GM19452 (cell line): ENCODE results near the gene SND1.
A peak's percentile ranks its signal among the peaks of the same experiment; 100 is the strongest.
"Not testable (repeated sequence)": the region's sequence is repeated elsewhere in the genome, so short reads cannot be mapped to it uniquely, and the experiment has no call there.

Source experiments
- ATAC-seq: cut with Tn5 transposase; IDR thresholded peaks from one replicate; pipeline ENCODE4 v1.9.1; 2021; ENCODE audit not compliant: unreplicated experiment

SND1 gene

GRCh38 chr7:127900732-127901685 is 249.0 kb downstream of the SND1 start:
- ATAC-seq, result no peak

DNA sequence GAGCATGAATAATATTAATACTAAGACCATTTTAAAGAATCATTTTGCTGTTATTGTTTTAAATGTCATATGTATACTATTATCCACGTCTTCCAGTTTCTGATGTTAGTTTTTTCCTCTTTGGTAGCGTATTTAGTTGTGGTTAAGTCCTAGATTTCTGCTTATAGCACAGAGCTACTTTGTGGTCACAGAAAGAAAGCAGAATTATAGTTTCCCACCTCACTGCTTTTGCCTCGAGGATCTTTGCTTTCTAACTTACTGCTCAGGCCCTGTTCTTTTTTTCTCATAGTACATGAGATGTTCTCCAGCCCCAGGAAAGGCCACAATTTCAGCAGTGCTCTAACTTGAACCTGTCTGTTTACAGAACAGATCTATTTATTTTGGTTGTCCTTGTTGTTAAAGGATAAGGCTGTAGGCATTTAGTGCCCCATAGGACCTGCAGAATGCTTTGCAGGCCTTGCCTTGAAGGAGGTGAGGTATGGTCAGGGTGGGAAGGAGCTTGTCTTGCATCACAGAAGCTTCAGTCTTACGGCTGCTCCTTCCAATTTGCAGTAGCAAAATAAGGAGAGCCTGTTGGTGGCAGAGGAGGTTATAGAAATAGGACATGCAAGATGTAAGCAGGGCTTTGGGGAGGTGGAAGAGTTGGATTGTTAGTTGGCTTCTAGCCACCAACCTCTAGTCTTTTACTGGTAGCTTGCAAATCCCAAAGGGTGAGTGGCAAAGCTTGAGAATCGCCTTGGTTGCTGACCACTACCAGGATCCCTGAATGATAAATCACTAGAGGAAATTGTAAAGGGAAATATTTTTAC is 250.1 kb downstream of the SND1 start:
- ATAC-seq, result no peak

DNA sequence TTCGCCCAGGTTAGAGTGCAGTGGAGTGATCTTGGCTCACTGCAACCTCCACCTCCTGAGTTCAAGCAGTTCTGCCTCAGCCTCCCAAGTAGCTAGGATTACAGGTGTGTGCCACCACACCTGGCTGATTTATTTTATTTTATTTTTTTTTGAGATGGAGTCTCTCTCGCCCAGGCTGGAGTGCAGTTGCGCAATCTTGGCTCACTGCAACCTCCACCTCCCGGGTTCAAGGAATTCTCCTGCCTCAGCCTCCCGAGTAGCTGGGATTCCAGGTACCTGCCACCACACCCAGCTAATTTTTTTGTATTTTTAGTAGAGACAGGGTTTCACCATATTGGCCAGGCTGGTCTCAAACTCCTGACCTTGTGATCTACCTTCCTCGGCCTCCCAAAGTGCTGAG is 250.8 kb downstream of the SND1 start:
- not testable (repeated sequence) for ATAC-seq

GRCh38 chr7:127903892-127904669 is 252.1 kb downstream of the SND1 start:
- no peak for ATAC-seq

DNA sequence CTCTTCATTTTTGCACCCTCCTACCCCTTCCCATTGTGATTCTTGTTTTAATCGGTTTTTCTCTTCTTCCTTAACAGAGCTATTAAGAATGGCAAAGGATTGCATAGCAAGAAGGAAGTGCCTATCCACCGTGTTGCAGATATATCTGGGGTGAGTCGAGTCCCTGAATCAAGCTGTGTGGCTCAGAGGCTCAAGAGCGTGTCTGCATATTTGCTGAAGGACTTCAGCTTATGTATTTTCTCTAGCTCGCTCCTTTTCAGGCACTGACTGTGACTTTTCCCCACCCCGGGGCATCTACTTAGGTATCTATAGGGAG is 252.6 kb downstream of the SND1 start:
- no peak for ATAC-seq

DNA sequence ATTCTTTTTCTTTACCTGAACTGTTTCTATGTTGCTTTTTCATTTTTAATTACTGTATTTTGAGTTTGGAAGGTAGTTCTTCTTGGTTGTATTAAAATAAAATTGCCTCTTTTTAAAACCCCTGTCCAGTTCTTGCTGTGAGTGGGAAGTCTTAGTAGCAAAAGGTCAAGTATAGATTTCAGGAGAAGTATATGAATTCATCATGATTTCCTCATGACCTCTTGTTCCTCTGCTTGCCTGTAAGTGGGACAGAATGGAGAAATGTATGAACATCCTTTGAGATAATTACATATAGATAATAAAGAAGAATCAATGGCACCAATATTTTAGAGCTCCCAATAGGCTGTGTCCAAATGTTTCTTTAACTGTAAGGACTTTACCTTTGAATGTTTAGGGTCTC is 253.0 kb downstream of the SND1 start:
- no peak for ATAC-seq

DNA sequence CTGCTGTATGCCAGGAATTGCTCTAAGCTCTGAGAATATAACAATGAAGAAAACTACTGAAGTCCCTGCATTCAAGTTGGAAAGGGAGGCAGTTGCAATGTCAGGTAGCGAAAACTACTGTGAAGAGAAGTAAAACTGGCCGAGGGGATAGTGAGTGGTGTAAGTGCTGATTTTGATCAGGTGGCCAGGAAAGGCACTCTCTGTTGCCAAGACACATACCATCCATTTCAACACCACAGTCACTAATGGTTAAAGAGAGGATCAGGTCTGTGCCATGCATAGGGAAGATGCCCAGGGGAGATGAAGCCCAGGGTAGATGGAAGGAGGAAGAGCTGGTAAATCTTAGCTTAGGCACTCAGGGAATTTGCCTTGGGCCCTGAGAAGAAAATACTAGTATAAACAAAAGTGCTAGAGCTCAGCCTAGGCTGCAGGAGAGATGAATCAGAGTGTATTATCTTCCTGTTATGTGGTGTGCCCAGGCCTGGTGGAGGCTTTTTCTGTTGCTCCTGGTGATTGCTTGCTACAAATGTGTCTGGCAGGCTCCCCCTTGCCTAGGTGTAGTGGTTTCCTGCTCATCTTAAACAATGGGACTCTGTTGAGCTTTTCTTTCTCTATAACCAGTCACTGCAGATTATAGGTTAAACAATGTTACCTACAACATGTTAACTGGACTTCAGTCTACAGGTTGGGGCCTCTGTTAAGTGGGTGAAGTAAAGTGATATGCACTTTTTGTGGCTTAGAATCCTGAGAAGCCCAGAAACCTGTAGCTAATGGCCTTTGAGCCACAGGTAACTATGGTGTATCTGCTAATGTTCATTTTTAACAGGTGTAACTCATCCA is 253.7 kb downstream of the SND1 start:
- no peak for ATAC-seq

GRCh38 chr7:127907110-127908040 is 255.4 kb downstream of the SND1 start:
- no peak for ATAC-seq

GRCh38 chr7:127908430-127909258 is 256.6 kb downstream of the SND1 start:
- ATAC-seq, result no peak

- no peak for ATAC-seq
Measured at GRCh38 chr7:127909424-127910152, 257.6 kb downstream of the SND1 start.

DNA sequence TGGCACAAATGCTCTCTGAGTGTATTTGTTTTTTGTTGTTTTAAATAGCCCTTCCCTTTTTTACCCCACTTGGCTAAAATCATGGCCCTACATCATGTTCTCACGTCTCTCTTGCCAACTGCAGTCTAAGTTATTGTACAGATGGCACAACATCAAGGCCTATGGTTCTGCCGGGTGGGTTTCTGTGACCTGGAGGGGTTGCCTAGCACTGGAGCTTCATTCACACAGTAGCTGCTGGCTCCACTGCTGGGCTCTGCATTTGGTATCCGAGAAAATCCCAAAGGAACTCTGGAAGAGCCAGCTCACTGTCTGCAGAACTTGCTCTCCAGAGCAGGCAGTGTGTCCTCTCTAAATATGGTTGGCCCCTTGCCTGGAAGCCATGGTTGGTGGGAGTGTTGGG is 258.7 kb downstream of the SND1 start:
- ATAC-seq, result no peak

GRCh38 chr7:127911968-127912511 is 260.0 kb downstream of the SND1 start:
- ATAC-seq, result peak; percentile 72

DNA sequence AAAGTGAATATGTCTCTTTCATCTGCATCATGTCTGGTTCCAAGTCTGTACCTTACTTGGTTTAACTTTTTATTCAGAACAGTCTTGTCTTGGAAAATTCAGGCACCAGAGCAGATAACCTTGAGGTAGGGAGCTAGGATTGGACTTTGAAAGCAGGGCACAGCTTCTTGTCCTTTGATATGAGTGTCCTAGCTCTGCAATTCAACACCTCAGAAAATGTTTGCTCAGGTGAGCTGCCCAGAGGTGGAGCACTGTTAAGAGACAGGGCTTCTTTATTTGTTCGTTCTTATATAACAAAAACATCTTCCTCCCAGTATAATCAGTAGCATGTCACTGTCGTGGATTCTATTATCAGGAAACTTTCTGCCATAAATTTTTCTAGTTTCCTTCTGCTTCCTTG is 260.9 kb downstream of the SND1 start:
- no peak for ATAC-seq

- ATAC-seq, result no peak
Measured at GRCh38 chr7:127913686-127914085, 261.7 kb downstream of the SND1 start.

GRCh38 chr7:127914693-127915092 is 262.7 kb downstream of the SND1 start:
- ATAC-seq, result no peak

DNA sequence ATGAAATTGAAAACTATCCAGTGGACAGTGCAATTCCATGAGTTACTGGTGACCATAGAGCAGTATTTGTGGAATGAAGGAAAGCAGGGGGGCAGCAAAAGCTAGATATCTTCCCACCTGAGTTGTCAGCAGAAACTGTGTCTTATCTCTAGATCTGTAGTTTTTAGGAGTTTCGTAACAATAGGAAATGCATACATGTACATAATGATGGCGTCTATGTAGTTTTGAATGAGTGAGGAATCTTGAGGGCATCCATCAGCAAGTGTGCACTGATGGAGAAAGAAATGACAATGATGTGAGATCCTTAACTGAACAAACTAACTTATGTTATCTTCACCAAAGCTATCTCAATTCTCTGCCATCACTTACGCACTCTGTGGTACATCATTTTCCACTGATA is 264.7 kb downstream of the SND1 start:
- no peak for ATAC-seq

GRCh38 chr7:127918130-127918529 is 266.1 kb downstream of the SND1 start:
- ATAC-seq, result no peak
